T-helper 2 cell treated with Interferon-gamma antibody and Interleukin-4, amounts not matched to agents 100 ng/mL and 5 ng/mL, for 36 hours (primary cell): Measurements from ENCODE around the gene PPIA. TPM values are rescaled to one million over a fixed set of nuclear protein-coding genes. Genes with fewer than 3 reads are reported as not detected.
"Not testable (repeated sequence)": the region's sequence is repeated elsewhere in the genome, so short reads cannot be mapped to it uniquely, and the experiment has no call there.

ENCODE experiments used
- intact Hi-C: fragments of 100-400 bp; cut with micrococcal nuclease; formaldehyde crosslinking; loops from one replicate; pipeline ENCODE4 v1.15.1; 2023
- total RNA-seq: library from RNA; stranded (reverse); gene quantifications from 2 replicates; pipeline ENCODE4 v1.2.3, GENCODE V29; 2022

The PPIA gene
- total RNA-seq, 1 donor from 2014 or later = 2,229 TPM

- intact Hi-C loops = no loop called here
Observed at GRCh38 chr7:44784364-44784763, 12.1 kb upstream of the PPIA start.

GRCh38 chr7:44785218-44785617 lies 11.3 kb upstream of the PPIA start:
- intact Hi-C loops = not testable (repeated sequence)

DNA sequence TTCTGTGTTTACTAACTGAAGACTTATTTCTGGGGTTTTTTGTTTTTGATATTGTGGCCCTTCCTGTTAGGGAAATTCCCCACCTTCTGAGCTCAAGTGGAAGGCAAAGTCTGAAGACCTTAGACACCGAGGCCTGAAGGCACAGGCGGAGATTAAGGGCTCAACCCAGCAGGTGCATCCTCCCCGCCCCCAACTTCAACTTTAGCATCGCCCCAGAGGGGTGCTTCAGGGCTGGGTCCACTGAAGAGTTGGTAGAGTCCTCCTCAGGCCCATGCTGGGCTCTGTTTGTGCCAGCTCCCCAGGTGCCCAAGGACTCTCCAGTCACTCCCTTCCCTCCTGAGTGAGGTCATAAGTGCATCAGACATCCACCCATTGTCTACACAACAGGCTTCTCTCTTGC lies 9.4 kb upstream of the PPIA start:
- intact Hi-C loops = no loop called here

DNA sequence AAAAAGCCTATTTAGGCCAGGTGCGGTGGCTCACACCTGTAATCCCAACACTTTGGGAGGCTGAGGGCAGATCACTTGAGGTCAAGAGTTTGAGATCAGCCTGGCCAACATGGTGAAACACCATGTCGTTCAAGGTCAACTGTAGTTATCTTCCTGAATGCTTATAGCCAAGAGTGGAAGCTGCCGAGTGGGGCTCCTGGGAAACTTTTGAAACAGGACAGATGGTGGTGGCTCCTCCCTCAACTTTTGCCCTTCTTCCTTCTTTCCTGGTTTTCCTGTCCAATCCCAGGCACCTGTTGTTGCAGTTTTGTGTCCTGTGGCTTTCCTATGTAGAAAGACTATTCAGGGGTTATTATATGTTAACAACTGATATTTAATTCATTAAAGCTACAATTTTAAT lies 8.7 kb upstream of the PPIA start:
- intact Hi-C loops = no loop called here

- intact Hi-C loops = no loop called here
Observed at GRCh38 chr7:44789990-44790389, 6.5 kb upstream of the PPIA start.

GRCh38 chr7:44791278-44792219 lies 4.9 kb upstream of the PPIA start:
- intact Hi-C loops = no loop called here

GRCh38 chr7:44793919-44794318 lies 2.6 kb upstream of the PPIA start:
- intact Hi-C loops = no loop called here

DNA sequence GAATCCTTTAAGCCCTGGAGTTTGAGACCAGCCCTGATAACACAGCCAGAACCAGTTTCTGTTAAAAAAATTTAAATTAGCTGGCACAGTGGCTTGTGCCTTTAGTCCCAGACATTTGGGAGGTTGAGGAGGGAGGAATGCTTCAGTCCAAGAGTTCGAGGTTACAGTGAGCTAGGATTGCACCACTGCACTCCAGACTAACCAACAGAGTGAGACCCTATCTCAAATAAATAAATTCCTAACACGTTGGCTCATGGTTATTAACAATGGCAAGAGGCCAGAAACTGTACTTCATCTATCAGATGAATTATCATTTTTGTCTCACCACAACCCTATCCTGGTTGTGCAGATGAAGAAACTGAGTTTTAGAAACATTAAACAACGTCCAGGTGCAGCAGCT lies 2.1 kb upstream of the PPIA start:
- intact Hi-C loops = no loop called here

- intact Hi-C loops = loop anchor here (1.0 to 5.0 kb wide), 10 partner anchors 48 to 595 kb away; partner anchors contain the start of genes CCM2, H2AZ2, MYO1G and OGDH
Observed at GRCh38 chr7:44796034-44796503, 412 bp upstream of the PPIA start.

GRCh38 chr7:44797329-44798258 lies 1.1 kb downstream of the PPIA start:
- intact Hi-C loops = loop anchor here (2.0 to 5.0 kb wide), 3 partner anchors 125 to 205 kb away; partner anchors contain the start of genes CCM2 and MYO1G

DNA sequence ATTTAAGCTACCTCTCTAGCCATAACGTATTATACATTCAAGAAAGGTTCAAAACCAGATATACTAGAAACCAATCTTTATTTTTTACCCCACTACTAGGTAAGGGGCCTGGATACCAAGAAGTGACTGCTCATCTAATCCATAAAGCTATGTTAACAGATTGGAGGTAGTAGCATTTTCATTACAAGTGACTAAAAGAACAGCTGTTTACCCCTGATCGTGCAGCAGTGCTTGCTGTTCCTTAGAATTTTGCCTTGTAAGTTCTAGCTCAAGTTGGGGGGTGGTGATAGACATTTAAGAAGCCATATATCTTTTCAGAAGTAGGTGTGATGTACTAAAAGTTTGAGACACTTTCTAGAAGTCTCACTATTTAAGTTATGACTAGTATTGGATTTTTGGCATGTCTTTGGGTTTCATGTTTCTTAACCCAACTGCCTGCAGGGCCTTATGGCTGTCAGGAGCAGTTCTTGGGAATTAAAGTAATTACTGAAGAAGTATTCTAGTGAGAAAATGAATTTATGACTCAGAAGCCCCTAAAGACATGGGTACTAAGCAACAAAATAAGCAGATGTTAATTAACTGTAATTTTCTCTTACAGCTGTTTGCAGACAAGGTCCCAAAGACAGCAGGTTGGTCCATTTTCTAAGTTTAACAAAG lies 2.3 kb downstream of the PPIA start:
- intact Hi-C loops = loop anchor here (5.0 kb wide), 2 partner anchors 124 to 204 kb away; partner anchors contain the start of gene CCM2

- intact Hi-C loops = loop anchor here (5.0 kb wide), 2 partner anchors 122 to 202 kb away; partner anchors contain the start of gene CCM2
Observed at GRCh38 chr7:44799939-44800338, 3.5 kb downstream of the PPIA start.

- intact Hi-C loops = no loop called here
Observed at GRCh38 chr7:44801890-44802289, 5.4 kb downstream of the PPIA start.

DNA sequence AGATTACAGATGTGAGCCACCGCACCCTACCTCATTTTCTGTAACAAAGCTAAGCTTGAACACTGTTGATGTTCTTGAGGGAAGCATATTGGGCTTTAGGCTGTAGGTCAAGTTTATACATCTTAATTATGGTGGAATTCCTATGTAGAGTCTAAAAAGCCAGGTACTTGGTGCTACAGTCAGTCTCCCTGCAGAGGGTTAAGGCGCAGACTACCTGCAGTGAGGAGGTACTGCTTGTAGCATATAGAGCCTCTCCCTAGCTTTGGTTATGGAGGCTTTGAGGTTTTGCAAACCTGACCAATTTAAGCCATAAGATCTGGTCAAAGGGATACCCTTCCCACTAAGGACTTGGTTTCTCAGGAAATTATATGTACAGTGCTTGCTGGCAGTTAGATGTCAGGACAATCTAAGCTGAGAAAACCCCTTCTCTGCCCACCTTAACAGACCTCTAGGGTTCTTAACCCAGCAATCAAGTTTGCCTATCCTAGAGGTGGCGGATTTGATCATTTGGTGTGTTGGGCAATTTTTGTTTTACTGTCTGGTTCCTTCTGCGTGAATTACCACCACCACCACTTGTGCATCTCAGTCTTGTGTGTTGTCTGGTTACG lies 6.0 kb downstream of the PPIA start:
- intact Hi-C loops = no loop called here

DNA sequence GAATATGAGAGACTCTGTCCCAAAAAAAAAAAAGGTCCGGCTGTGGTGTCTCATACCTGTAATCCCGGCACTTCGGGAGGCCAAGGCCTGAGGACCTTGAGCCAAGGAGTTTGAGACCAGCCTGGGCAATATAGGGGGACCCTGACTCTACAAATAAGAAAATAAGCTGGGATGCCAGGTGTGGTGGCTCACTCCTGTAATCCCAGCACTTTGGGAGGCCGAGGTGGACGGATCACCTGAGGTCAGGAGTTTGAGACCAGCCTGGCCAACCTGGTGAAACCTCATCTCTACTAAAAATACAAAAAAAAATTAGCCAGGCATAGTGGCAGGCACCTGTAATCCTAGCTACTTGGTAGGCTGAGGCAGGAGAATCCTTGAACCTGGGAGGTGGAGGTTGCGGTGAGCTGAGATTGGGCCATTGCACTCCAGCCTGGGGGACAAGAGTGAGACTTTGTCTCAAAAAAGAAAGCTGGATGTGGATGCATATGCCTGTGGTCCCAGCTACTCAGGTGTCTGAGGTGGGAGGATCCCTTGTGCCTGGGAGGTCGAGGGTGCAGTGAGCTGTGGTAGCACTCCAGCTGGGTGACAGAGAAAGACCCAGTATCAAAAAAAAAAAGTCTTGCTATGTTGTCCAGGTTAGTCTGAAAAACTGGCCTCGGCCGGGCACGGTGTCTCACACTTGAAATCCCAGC lies 7.5 kb downstream of the PPIA start:
- intact Hi-C loops = not testable (repeated sequence)

- intact Hi-C loops = no loop called here
Observed at GRCh38 chr7:44805950-44806349, 9.5 kb downstream of the PPIA start.

GRCh38 chr7:44808914-44809393 lies 12.5 kb downstream of the PPIA start:
- intact Hi-C loops = no loop called here

DNA sequence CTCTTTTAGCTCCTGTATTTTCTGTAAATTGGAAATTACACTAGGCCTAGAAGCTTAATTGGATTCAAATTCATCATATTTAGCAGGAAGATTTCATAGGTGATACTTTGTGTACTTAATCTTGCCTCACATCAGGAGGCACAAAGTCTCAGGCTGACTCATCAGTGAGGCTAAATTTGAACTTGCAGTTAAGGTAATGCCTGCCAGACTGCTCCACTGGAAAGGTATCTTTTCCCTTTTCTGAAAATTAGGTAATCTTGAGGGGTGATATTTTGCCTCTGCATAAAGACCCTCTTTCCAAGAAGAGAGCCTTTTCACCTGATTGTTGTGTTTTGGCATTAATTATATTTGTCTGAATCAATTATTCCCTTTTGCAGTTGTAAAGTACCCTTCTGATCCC lies 14.6 kb downstream of the PPIA start:
- intact Hi-C loops = no loop called here

GRCh38 chr7:44811571-44811970 lies 15.1 kb downstream of the PPIA start:
- intact Hi-C loops = no loop called here

DNA sequence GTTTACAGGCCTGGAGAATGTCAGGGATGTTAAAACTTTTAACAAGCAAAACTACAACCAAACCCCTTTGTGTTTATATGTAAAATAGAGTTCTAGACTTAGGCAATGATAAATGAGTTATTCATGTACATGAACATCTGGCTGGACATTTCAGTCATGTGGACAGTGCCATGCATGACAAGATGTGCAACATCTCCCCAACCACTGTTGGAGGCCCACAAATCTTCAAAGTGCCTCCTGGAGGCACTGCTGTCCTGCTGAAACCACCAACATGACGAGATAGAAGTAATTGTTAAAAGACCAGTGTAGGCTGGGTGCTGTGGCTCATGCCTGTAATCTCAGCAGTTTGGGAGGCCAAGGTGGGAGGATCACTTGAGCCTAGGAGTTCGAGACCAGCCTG lies 18.4 kb downstream of the PPIA start:
- intact Hi-C loops = no loop called here
